DND-41 (cell line): ENCODE results near the gene MIR17HG.

ENCODE experiments used
- CTCF ChIP-seq: IDR thresholded peaks from 2 replicates; pipeline ENCODE4 v1.5.1; 2012; ENCODE audit warnings: borderline replicate concordance, low read length, moderate library complexity, mild to moderate bottlenecking; ENCODE audit not compliant: poor library complexity, severe bottlenecking; ENCODE audit errors: extremely low read depth
- EZH2 ChIP-seq: IDR thresholded peaks from 3 replicates; pipeline ENCODE4 v1.6.1; 2012; ENCODE audit warnings: borderline replicate concordance, low read depth, mild to moderate bottlenecking, moderate library complexity, low read length, inconsistent platforms; ENCODE audit not compliant: severe bottlenecking

DNA sequence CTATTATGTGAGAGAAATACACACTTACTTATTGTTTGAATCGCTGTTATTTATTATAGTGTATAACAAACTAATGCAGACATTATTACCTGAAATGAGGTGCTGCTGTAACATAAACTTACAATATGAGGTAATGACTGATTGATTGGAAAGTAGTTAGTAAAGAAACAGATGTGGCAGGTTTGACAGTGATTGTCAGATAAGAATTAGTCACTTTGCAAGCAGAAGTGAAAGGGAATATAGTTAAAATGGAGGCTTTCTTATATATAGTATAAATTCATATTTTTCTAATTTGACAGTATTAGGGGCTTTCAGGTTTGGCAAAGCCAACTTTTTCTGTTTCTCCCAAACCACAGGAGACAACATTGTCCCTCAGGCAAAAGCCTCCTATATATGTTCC is 20.6 kb downstream of the MIR17HG start:
- TF ChIP-seq CTCF (no peak), EZH2 (no peak)
